ENCODE data around the gene STRN. TPM values are rescaled to one million over a fixed set of nuclear protein-coding genes. Genes with fewer than 3 reads are reported as not detected.
A peak's percentile ranks its signal among the peaks of the same experiment; 100 is the strongest.
"Not testable (repeated sequence)": the region's sequence is repeated elsewhere in the genome, so short reads cannot be mapped to it uniquely, and the experiment has no call there.

The STRN gene, protein sequence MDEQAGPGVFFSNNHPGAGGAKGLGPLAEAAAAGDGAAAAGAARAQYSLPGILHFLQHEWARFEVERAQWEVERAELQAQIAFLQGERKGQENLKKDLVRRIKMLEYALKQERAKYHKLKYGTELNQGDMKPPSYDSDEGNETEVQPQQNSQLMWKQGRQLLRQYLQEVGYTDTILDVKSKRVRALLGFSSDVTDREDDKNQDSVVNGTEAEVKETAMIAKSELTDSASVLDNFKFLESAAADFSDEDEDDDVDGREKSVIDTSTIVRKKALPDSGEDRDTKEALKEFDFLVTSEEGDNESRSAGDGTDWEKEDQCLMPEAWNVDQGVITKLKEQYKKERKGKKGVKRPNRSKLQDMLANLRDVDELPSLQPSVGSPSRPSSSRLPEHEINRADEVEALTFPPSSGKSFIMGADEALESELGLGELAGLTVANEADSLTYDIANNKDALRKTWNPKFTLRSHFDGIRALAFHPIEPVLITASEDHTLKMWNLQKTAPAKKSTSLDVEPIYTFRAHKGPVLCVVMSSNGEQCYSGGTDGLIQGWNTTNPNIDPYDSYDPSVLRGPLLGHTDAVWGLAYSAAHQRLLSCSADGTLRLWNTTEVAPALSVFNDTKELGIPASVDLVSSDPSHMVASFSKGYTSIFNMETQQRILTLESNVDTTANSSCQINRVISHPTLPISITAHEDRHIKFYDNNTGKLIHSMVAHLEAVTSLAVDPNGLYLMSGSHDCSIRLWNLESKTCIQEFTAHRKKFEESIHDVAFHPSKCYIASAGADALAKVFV
- 4.3 and 4.4 TPM in 2 replicates for total RNA-seq (2014; rRNA removed; shearing (Covaris generic))

DNA sequence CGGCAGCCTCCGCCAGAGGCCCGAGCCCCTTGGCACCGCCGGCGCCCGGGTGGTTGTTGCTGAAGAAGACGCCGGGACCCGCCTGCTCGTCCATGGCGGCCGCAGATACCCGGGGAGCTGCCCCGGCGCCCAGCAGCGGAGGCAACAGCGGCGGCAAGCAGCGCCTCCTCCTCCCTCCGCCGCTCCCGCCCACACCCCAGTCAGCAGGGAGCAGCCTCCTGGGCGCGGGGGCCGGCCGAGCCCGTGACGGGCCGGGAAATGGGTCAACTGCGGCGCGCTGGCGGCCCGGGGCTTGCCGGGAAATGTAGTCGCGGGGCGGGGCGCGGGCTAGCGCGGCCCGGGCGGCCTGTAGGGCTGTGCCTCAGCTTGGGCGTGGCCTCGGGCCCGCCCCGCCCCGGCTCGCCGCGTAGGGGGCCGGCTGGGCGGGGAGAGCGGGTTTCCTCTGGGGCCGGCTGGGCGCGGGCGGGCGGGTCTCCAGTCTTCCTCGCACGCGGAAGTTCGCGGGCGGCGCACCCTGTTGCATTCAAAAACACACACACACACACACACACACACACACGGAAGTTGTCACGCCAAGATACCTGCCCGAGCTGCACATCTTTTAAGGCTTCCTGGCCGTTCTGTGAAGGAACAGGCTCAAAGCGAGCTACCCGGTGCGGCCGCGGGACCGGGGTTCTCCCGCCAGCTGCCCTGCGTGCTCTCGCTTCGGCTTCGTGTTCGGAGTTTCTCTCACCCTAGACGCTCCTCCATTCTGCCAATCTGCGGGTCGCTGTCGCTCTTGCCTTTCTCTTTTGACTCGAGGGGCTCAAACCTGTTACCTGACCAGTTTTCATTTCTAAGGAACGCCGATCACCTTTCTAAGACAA, at the start of gene STRN:
Gene STRN, minus strand, starts transcription at position 167 of the 866 bp plus-strand sequence. Its CDS starts 73 bp downstream, at position 94.
- DNase-seq (ENCODE audit: low spot score): peak; percentile 89

GRCh38 chr2:37013315-37013641, 46.9 kb upstream of the STRN start:
- no peak for DNase-seq (ENCODE audit: low spot score)

GRCh38 chr2:37011130-37011529, 44.8 kb upstream of the STRN start:
- no peak for DNase-seq (ENCODE audit: low spot score)

GRCh38 chr2:37005118-37005868, 39.0 kb upstream of the STRN start:
- peak; percentile 17 for DNase-seq (ENCODE audit: low spot score)

GRCh38 chr2:37000988-37001556, 34.7 kb upstream of the STRN start:
- DNase-seq (ENCODE audit: low spot score): no peak

DNA sequence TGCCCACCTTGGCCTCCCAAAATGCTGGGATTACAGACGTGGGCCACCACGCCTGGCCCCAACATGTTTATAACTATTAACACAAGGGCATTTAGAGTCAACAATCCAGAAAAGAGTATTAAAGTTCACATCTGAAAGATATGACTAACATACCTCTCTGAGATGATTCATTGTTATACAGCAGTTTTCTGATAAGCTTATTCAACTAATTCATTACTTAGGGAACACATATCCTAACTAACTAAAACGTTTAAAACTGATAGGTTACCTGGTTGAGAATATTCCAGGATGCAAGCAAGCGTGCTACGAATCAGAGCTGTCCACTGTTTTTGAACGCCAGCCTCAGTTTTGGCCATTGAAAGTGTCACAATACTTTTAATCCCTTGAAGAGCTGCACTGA, 34.0 kb upstream of the STRN start:
- peak; percentile 10 for DNase-seq (ENCODE audit: low spot score)

- not testable (repeated sequence) for DNase-seq (ENCODE audit: low spot score)
Measured at GRCh38 chr2:36999416-36999815, 33.1 kb upstream of the STRN start.

DNA sequence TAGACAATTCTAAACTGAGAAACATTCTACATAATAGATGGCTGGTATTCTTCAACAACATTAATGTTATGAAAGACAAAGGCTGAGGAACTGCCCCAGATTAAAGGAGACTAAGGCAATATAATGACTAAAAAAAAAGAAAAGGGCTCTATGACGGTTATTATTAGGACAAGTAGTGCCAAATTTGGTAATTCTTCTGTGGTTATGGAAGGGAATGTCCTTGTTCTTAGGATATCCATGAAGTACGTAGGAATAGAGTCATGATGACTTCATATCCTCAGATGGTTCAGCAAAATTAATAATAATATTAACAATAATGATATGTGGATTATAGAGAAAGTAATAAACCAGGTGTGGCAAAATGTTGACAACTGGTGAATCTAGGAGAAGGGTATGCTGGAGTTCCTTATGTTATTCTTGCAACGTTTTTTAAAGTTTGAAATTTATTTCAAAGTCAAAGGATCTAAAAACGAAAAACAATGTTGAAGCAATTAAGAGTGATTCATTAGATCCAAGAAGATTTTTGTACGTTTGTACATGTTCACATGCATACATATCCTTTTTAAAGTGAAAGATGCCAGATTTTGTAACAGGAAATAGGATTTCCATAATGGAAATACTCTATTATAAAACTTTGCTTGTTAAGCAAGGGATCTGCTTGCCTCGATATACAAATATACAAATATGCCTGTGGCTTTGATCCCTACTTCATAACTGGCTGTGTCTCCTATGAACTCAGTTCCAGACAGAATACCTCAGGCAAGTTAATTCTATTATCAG, 27.7 kb upstream of the STRN start:
- no peak for DNase-seq (ENCODE audit: low spot score)

GRCh38 chr2:36988008-36988407, 21.7 kb upstream of the STRN start:
- DNase-seq (ENCODE audit: low spot score): no peak

DNA sequence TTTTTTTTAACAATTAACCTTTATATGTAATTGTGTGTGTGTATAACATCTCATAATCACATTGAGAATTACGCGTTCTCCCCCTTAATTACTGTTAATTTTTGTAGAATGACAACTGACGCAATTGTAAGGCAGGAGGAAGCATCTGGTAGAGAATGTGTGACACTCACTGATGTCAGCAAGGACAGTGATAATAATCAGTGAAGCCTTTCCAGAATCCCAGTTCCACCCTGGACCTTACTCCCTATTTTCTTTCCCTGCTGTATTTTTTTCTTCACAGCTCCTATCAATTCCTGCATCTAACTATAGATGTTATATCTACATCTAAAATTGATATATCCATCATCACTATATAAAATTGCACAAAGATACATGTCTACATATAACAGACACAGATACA, 16.1 kb upstream of the STRN start:
- DNase-seq (ENCODE audit: low spot score): no peak

DNA sequence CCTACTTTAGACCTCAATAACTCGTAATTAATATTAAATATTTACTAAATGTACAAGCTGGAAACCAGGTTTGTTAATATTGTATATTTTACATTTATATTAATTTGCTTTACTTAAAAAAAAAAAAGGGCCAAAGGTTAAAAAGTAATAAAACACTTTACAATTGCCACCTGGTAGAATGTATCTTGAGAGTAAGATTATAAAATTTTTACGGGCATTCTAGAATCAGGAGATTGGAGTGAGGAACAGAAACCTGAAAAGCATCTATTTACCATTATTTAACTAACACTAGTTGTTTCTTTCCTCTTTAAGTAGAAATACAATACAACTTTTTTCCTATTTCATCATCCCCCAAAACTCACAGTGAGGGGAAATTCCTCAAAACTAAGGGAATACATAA, 15.6 kb upstream of the STRN start:
- no peak for DNase-seq (ENCODE audit: low spot score)

DNA sequence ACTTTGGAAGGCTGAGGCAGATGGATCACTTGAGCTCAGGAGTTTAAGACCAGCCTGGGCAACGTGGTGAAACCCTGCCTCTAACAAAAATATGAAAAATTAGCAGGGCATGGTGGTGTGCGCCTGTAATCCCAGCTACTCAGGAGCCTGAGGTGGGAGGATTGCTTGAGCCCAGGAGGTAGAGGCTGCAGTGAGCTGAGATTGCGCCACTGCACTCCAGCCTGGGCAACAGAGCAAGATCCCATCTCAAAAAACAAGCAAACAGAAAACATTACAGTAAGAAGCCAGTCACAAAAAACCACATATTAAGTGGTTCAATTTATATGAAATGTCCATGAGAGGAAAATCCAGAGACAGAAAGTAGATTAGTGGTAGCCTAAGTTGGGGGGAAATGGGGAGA, 12.7 kb upstream of the STRN start:
- DNase-seq (ENCODE audit: low spot score): not testable (repeated sequence)

- DNase-seq (ENCODE audit: low spot score): no peak
Measured at GRCh38 chr2:36976065-36976464, 9.7 kb upstream of the STRN start.

GRCh38 chr2:36975306-36975705, 9.0 kb upstream of the STRN start:
- no peak for DNase-seq (ENCODE audit: low spot score)

DNA sequence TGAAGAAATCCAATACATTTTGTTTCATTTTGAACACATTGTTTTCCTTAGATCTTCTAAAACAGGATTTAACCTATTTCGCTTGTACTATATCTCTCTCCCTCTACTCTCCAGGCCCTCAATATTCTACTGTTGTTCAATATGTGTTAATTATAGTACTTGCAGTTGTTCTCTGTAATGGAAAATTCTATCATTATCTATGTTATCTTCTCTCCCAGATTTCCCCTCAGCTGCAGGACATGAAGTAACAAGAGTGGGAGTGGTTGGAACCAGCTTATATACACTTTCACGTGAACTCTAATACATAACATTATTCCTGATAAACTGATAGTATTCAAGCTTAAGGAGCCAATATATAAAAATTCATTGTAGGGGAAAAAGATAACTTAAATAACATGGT, 7.0 kb upstream of the STRN start:
- DNase-seq (ENCODE audit: low spot score): no peak

- no peak for DNase-seq (ENCODE audit: low spot score)
Measured at GRCh38 chr2:36971990-36972389, 5.7 kb upstream of the STRN start.

- peak; percentile 68 for DNase-seq (ENCODE audit: low spot score)
Measured at GRCh38 chr2:36967236-36967876, 1.0 kb upstream of the STRN start.

DNA sequence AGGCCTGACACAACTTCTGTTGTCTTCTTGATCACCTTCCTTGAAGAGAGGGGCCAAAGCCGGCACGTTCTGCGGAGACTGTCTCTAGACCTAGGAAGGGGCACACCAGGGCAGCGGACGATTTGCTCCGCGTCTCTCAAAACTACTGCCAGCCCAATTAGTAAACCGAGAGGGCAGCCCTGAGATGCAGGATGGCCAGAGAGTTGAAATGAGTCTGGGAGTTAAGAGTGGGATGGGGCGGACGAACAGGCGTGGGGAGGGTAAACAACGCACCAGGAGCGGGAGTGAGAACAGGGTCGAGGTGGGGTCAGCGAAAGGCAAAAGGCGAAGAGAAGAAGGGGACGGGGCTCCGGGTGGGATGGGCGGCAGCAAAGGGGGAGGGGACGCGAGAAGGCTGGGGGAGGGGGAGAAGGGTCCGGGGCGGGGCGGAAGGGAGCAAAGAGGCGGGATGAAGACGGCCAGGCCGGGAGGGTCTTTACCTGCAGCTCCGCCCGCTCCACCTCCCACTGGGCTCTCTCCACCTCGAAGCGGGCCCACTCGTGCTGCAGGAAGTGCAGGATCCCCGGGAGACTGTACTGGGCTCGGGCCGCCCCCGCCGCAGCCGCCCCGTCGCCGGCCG, 476 bp downstream of the STRN start:
- DNase-seq (ENCODE audit: low spot score): peak; percentile 14

DNA sequence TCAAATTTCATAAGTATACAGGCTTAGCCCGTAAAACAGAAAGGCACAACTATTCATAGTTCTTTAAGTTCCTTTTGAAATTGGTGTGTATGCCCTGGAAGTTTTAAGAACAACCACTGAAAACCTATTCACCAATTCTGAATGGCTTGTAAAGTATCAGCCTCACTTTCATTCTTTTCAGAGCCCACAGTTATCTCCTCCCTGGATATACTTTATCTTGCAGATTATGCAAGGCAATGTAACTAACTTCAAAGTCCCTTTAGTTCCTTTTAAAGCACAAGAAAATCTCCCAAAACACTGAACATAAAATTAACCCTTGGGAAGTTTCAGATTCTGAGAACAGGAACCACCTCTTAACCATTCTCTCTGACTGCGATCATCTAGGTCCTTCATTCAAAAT, 1.1 kb downstream of the STRN start:
- no peak for DNase-seq (ENCODE audit: low spot score)
